NCI-H748 treated with DMSO at 0.1 percent for 48 hours (cell line): Measurements from ENCODE around the gene SFT2D1.
"Not testable (repeated sequence)": the region's sequence is repeated elsewhere in the genome, so short reads cannot be mapped to it uniquely, and the experiment has no call there.

Experiments
- DNase-seq: peaks from one replicate; lab custom pipeline; 2025; lab: John Stamatoyannopoulos, UW

Gene SFT2D1

GRCh38 chr6:166362427-166362826 is 20.1 kb upstream of the SFT2D1 start:
- not testable (repeated sequence) for DNase-seq

DNA sequence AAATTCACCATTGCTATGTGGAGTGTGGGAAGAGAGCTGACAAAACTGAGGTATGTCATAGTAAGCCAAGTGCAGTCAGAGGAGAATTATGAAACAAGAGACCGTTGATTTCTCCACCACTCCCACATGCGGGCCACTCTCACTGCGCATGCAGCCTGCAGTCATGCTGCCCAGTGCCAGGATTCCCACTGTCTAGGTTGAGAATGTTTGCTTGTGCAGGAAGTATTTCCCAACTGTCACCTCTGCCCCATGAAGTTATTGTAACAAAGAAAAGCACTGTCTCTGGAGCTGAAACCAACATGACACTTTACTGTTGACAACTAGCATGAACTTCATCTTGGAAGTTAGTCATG is 18.7 kb upstream of the SFT2D1 start:
- DNase-seq, result no peak

DNA sequence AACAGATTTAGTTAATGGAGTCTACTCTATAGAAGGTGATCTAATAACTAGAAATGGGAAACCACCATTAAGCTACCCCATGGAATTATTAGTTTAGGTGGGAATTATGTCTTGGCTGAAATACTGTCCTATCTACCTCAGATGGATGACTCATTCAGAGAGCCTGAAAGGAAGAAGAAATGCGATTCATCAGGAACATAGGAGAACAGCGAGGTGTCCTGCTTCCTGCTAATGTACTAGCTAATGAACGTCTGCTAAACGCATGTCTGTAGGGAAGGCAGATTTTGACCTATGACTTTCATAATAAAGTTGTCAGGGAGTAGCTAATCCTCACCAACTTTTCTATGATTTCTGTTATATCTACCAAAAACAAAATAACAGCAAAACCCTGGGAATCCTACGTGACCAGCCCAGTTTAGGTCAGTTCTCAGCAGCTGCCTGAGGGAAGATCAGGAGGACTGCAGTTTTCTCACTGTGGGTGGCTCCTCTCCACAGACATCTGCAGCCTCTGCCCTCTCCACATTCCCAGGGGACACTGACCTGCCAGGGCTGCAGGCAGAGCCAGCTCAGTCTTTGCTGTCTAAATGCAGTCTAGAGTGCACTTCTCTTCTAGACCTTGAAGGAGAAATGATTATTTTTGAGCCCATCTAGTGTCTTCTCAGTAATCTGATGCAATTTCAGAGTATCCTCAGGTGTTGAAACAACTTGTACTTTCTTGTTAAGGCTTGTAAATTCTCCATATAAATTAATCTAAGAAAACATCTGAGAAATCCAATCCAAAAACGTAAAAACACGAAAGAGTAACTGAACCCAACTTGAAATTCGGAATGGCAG is 18.1 kb upstream of the SFT2D1 start:
- DNase-seq, result no peak

GRCh38 chr6:166355552-166355951 is 13.2 kb upstream of the SFT2D1 start:
- no peak for DNase-seq

DNA sequence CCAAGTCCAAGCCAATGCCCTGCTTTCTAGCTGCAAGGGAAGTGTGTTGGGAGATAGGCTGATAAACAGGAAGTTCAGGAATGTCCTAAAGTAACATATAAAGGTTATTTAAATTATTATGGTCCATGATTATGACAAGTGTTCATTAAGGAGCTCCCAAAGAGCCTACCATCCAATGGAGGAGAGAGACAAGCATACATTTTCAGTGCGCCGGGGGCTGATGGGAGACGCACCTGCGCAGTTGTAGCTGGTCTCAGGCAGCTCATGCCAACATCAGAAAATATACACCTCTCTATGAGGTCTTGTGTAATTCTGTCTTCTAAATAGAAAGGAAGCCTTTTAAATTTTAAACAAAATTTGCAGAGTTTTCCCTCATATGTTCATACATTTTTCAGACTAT is 12.6 kb upstream of the SFT2D1 start:
- DNase-seq, result no peak

DNA sequence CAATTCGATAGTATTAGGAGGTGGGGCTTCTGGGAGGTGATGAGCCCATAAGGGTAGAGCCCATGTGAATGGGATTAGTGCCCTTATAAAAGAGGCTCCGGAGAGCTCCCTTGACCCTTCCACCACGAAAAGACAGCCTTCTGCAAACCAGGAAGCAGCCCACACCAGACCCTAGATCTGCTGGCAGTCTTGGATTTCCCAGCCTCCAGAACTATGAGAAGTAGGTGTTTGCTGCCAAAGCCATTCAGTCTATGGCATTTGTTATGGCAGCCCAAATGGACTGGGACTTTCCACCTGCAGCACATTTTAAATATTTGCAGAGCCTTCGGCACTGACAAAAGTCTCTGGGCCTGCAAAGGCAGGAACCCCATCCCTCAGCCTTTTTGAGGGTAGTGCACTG is 11.8 kb upstream of the SFT2D1 start:
- DNase-seq, result no peak

DNA sequence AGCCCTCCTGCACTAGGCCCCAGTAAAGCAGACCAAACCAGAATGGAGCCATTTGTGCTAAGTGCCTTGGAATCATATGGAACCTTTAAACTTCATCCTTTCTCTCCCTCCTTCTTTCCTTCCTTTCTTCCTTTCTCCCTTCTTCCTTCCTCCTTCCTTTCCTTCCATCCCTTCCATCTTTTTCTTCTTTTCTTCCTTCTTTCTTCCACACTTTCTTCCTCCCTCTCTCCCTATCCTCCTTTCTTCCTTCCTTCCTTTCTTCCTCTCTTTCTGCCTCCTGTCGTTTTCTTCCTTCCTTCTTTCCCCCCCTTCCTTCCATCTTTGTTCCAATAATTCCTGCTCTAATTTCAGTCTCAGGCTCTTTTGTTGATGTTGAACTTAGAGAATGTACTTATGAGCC is 11.2 kb upstream of the SFT2D1 start:
- no peak for DNase-seq

DNA sequence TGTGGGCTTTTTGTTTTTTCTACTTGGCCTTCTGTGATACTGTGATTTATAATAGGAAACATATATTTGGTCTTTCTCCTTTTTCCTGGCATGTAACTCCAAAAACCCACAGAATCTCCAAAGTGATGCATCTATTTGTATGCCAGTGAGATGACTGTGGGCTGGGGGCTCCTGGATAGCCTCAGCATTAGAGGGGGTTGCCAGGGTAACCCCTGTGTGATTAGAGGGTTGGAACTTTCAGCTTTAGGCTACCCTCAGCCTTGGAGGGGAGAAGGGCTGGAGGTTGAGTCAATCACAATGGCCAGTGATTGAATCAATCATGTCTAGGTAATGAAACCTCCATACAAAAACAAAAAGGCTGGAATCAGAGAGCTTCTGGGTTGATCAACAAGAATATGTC is 10.6 kb upstream of the SFT2D1 start:
- DNase-seq, result no peak

- DNase-seq, result peak; percentile 92
These were observed 9.5 kb upstream of the SFT2D1 start for GRCh38 chr6:166351715-166352285.

DNA sequence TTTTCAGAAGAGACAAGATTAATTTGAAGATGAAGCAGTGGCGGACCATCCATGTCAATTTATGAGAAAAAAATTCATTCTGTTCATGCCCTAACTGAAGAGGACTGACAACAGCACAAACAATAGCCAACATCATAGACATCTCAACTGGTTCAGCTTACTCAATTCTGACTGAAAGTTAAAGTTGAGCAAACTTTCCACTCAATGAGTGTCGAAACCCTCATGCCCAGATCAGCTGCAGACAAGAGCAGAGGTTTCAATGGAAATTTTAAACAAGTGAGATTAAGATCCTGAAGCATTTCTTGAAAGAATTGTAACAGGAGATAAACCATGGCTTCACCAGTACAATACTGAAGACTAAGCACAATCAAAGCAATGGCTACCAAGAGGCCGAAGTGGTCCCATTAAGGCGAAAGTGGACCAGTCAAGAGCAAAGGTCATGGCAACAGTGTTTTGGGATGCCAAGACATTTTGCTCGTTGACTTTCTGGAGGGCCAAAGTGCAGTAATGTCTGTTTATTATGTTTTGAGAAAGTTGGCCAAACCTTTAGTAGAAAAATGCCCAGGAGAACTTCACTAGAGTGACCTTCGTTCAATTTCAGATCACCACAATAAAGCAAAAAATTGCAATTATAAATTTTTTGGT is 6.1 kb upstream of the SFT2D1 start:
- no peak for DNase-seq

GRCh38 chr6:166346965-166347364 is 4.6 kb upstream of the SFT2D1 start:
- DNase-seq, result no peak

GRCh38 chr6:166346449-166346848 is 4.1 kb upstream of the SFT2D1 start:
- DNase-seq, result no peak

DNA sequence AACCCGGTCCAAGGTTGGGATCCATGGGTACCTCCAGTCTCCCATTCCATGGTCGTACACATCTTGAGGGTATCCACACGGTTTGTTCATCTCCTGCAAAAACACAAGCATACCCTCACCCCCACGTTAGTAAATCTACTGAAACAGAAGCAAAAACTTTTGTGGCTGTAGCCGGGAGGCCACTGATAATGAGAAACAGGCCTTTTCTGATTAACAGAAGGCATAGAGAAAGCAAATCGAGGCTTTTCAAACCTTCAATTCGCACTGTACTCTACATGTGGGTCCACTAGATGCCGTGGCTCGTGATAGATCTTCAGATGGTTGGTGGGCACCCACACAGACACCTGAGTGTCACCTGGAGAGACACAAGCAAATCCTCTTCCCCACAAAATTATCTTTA is 3.3 kb upstream of the SFT2D1 start:
- DNase-seq, result not testable (repeated sequence)

DNA sequence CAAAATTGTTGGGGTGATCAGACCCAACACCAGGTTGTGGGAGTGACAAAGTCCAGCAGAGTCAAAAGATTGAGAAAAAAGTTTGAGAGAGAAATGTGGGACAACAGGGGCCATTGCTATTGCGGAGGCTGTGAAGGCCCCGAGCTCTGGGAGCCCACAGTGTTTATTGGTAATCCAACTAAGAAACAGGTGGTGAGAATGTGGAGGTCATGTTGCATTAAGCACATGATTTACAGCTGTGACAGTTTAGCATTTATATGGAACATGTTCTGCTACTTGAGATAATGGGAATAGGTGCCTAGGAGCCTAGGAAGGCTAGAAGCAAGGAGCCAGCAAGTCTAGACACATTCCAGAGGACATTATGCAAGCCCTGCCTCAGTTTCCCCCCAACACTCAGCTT is 2.6 kb upstream of the SFT2D1 start:
- not testable (repeated sequence) for DNase-seq

- DNase-seq, result no peak
These were observed 1.9 kb upstream of the SFT2D1 start for GRCh38 chr6:166344240-166344639.

DNA sequence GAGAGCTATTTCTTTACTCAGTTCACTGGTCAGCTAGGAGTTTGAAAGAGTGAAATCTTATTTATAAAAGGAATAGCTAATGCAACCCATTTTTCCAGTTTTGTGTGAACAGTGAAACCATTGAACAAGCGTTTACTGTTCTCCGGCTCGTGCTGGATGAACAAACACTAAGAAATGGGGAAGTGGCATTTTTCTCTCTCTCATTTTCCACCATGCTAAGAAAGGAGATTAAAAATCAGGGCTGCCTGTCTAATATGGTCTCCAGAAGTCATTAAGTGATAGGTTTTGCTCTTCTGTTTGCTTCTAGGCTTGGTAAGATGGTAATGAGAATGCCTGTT is 774 bp upstream of the SFT2D1 start:
- no peak for DNase-seq

DNA sequence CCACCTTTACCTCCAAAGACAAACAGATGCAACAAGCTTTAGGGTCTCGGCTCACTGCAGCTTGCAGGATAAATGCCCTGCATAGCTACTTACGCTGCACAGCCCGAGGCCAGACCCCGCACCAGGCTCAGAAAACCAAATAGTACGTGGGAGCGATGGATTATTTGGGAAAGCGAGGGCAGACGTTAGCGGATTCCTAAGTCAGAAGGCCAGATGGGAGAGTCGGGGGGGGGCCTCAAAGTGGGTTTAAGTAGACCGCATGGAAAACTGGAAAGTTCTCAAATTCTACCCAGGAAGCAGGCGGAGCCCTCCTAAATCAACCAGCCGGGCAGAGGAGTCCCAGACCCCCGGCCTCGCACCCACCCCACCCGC is 382 bp downstream of the SFT2D1 start:
- no peak for DNase-seq

DNA sequence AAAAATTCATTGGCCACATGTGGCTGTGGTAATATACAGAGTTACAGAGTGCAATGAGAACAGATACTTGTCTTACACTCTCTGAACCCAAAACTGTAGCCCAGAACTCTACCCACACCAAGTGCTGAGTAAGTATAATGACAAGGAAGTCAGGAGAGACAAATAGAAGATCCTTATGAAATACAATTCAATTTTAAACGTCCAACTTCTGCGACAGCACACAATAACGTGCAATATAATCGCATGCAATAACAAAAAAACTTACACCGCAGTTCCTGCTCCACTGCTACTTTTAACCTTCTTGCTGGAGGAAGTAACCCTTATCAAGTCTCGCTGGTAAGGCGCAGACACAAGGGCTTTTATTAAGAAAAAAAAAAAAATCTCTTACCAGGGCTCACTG is 881 bp downstream of the SFT2D1 start:
- no peak for DNase-seq

GRCh38 chr6:166338854-166339253 is 3.5 kb downstream of the SFT2D1 start:
- DNase-seq, result no peak

DNA sequence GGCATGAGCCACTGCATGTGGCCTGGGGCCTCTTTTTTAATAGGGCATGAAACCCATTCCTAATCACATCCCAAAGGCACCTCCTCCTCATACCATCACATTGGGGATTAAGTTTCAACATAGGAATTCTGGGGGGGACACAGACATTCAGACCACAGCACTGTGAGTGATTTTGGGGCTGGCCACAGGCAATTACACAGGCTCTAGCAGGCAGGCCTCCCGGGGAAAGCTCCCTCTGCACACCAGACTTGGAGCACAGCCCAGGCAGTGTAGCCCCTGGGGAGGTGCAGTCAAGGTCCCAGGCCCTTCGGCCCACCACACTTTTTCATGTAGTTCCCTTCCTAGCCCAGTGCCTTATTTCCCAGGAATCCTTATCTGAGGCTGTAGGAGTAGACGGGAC is 5.5 kb downstream of the SFT2D1 start:
- DNase-seq, result no peak

DNA sequence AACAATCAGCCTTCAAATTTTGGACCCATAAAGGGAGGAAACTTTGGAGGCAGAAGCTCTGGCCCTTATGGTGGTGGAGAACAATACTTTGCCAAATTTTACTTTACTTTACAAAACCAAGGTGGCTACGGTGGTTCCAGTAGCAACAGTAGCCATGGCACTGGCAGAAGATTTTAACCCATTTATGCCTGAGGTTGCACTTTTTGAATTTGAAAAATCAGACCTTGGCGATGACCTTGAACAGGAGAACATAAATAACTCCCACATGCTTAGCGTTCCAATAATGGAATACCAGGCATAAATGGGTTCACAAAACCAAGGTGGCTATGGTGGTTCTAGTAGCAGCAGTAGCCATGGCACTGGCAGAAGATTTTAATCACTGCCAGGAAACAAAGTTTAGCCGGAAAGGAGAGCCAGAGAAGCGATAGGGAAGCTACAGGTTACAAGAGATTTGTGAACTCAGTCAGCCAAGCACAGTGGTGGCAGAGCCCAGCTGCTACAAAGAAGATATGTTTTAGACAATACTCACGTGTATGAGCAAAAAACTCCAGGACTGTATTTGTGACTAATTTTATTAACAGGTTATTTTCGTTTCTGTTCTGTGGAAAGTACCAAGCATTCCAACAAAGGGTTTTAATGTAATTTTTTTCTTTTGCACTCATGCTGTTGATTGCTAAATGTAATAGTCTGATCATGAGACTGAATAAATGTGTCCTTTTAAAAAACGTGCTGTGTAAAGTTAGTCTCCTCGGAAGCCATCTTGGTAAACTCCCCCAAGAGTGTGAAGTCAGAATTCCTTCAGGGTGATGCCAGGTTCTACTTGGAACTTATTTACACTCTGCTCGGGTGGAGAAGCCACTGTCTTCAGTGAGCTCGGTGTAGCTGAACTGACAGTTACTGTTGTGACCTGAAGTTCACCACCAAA is 6.7 kb downstream of the SFT2D1 start:
- no peak for DNase-seq

- DNase-seq, result no peak
These were observed 7.5 kb downstream of the SFT2D1 start for GRCh38 chr6:166334878-166335277.
